OCI-LY1 (cell line): Measurements from ENCODE around the gene EPS8L2.

Experiments used
- EZH2 ChIP-seq: fragments of 200-600 bp; sonication (generic), shearing (Covaris generic); IDR thresholded peaks from 2 replicates; pipeline ENCODE4 v1.8.0; 2017; ENCODE audit warnings: borderline replicate concordance, mixed run types, mild to moderate bottlenecking, antibody characterized with exemption, low read length, moderate library complexity, mixed read lengths
- TF ChIP-seq, protein P1 (sequence below): fragments of 200-600 bp; sonication (generic), shearing (Covaris generic); IDR thresholded peaks from 2 replicates; pipeline ENCODE4 v1.5.1; 2017; ENCODE audit warnings: mild to moderate bottlenecking, antibody characterized with exemption, low read length, moderate library complexity, mixed read lengths

DNA sequence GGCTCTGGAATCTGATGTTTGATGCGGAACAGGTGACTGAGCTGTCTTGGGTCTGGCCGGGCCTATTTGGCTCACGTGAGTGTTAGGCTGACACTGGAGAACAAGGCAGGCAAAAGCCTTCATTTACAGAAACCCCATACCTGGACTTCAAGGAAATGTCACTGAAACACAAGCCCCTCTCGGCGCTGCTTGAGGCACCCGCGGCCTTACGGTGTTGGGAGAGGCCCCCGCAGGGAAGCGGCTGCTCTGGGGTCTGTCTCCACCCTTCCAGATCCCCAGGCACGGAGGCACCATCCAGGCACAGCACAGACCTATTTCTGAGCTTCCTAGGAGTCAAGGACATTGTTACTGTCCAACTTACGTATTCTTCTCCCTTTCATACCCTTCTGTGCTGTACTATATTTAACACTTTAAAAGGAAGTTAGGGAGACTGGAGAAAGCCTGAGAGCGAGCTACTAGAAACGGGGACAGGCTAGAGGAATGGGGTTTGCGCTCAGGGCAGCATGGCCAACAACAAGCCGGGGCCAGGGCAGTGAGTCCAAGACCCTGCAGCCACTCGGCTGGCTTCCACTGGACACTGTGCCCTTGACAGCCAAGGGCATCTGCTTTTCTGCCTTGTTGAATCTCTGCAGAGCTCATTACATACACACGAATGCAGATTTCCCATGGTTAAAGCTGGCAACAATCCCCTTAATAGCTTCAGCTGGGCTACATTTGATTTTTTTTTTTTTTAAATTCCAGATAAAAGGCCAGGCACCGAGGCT, 45.2 kb upstream of the EPS8L2 start:
- TF ChIP-seq, protein P1, sequence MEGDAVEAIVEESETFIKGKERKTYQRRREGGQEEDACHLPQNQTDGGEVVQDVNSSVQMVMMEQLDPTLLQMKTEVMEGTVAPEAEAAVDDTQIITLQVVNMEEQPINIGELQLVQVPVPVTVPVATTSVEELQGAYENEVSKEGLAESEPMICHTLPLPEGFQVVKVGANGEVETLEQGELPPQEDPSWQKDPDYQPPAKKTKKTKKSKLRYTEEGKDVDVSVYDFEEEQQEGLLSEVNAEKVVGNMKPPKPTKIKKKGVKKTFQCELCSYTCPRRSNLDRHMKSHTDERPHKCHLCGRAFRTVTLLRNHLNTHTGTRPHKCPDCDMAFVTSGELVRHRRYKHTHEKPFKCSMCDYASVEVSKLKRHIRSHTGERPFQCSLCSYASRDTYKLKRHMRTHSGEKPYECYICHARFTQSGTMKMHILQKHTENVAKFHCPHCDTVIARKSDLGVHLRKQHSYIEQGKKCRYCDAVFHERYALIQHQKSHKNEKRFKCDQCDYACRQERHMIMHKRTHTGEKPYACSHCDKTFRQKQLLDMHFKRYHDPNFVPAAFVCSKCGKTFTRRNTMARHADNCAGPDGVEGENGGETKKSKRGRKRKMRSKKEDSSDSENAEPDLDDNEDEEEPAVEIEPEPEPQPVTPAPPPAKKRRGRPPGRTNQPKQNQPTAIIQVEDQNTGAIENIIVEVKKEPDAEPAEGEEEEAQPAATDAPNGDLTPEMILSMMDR, result no peak
- TF ChIP-seq EZH2, result no peak
